Measurements from ENCODE around the gene GRIA1.

The GRIA1 gene

GRCh38 chr5:153523831-153524230 is 33.4 kb downstream of the GRIA1 start:
- TF ChIP-seq, protein P1, sequence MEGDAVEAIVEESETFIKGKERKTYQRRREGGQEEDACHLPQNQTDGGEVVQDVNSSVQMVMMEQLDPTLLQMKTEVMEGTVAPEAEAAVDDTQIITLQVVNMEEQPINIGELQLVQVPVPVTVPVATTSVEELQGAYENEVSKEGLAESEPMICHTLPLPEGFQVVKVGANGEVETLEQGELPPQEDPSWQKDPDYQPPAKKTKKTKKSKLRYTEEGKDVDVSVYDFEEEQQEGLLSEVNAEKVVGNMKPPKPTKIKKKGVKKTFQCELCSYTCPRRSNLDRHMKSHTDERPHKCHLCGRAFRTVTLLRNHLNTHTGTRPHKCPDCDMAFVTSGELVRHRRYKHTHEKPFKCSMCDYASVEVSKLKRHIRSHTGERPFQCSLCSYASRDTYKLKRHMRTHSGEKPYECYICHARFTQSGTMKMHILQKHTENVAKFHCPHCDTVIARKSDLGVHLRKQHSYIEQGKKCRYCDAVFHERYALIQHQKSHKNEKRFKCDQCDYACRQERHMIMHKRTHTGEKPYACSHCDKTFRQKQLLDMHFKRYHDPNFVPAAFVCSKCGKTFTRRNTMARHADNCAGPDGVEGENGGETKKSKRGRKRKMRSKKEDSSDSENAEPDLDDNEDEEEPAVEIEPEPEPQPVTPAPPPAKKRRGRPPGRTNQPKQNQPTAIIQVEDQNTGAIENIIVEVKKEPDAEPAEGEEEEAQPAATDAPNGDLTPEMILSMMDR (IDR thresholded peaks at IDR 0.05; ENCODE audit: low read depth, low read length), result no peak
- peak; percentile 56 for DNase-seq (ENCODE audit: extremely low read depth, low read depth)

- TF ChIP-seq, protein P1 (IDR thresholded peaks at IDR 0.05; ENCODE audit: low read depth, low read length), result no peak
These were observed 35.1 kb downstream of the GRIA1 start for GRCh38 chr5:153525536-153525935.

GRCh38 chr5:153530357-153531143 is 40.1 kb downstream of the GRIA1 start:
- TF ChIP-seq, protein P1 (IDR thresholded peaks at IDR 0.05; ENCODE audit: low read depth, low read length), result no peak

More at GRCh38 chr5:153525536-153525935, 35.1 kb downstream of the GRIA1 start:
- no peak for DNase-seq (ENCODE audit: extremely low read depth, low read depth)

GRCh38 chr5:153533546-153533945 is 43.1 kb downstream of the GRIA1 start:
- TF ChIP-seq, protein P1 (IDR thresholded peaks at IDR 0.05; ENCODE audit: low read depth, low read length), result no peak
- no peak for DNase-seq (ENCODE audit: extremely low read depth, low read depth)

More at GRCh38 chr5:153530357-153531143, 40.1 kb downstream of the GRIA1 start:
- DNase-seq (ENCODE audit: extremely low read depth, low read depth), result no peak

- DNase-seq (ENCODE audit: extremely low read depth, low read depth), result no peak
- TF ChIP-seq, protein P1 (IDR thresholded peaks at IDR 0.05; ENCODE audit: low read depth, low read length), result no peak
These were observed 43.6 kb downstream of the GRIA1 start for GRCh38 chr5:153534102-153534501.

DNA sequence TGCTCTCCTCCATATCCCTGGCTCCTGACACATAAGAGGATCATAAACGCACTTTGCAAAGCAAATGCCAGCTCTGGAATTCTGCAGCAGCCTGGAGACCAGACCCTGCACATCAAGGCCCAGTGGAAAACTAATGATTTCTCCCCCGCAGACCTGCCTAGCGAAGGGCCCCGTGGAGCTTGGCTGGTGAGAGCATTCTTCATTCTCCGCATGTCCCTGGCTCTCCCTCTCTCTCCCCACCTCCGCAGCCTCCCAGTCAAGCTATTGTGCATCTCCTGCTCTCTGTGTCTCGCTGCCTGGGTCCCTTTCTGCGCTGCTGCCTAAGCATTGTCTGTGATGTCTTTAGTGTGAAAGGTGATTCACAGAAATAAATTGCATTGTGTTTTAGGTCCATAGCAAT is 46.7 kb downstream of the GRIA1 start:
- DNase-seq (ENCODE audit: extremely low read depth, low read depth), result no peak
- TF ChIP-seq, protein P1 (IDR thresholded peaks at IDR 0.05; ENCODE audit: low read depth, low read length), result no peak

- DNase-seq (ENCODE audit: extremely low read depth, low read depth), result no peak
- TF ChIP-seq, protein P1 (IDR thresholded peaks at IDR 0.05; ENCODE audit: low read depth, low read length), result no peak
These were observed 49.5 kb downstream of the GRIA1 start for GRCh38 chr5:153539983-153540382.
